Lung (tissue), 12 donors: ENCODE results near the gene NPHP4. TPM values are rescaled to one million over a fixed set of nuclear protein-coding genes. Genes with fewer than 3 reads are reported as not detected.
"Not testable (repeated sequence)": the region's sequence is repeated elsewhere in the genome, so short reads cannot be mapped to it uniquely, and the experiment has no call there.

Experiments used
- ATAC-seq: fragments of 200-7000 bp; cut with Tn5 transposase; one replicate; pipeline ENCODE4 v1.9.1; 2020; ENCODE audit warnings: moderate number of reproducible peaks; ENCODE audit not compliant: insufficient read depth, low FRiP score
- DNase-seq, 3 donors: peaks; one replicate each; pipeline ENCODE4 v3.0.0-alpha.2; 2013 to 2017
- H3K27ac ChIP-seq, 2 donors: one replicate each; pipeline ENCODE4 v1.5.1; 2013; ENCODE audit warnings: mild to moderate bottlenecking in 2 of 2, moderate library complexity in 2 of 2, control low read depth in 1 of 2, inconsistent platforms in 1 of 2, low read depth in 1 of 2, low read length in 1 of 2
- H3K27me3 ChIP-seq, 3 donors: one replicate each; pipeline ENCODE4 v1.5.1; 2013; ENCODE audit warnings: low read length in 2 of 3; ENCODE audit not compliant: control insufficient read depth in 3 of 3, insufficient read depth in 3 of 3
- H3K36me3 ChIP-seq, 4 donors: one replicate each; pipeline ENCODE4 v1.5.1; 2013; ENCODE audit warnings: low read length in 4 of 4, mild to moderate bottlenecking in 1 of 4, moderate library complexity in 1 of 4; ENCODE audit not compliant: control insufficient read depth in 4 of 4, insufficient read depth in 4 of 4
- H3K4me1 ChIP-seq, 5 donors: one replicate each; pipeline ENCODE4 v1.5.1; 2013; ENCODE audit warnings: low read length in 5 of 5, mild to moderate bottlenecking in 2 of 5, moderate library complexity in 1 of 5; ENCODE audit not compliant: control insufficient read depth in 5 of 5, insufficient read depth in 5 of 5
- H3K4me3 ChIP-seq: one replicate; pipeline ENCODE4 v1.5.1; 2013; ENCODE audit warnings: mild to moderate bottlenecking, control low read depth, moderate library complexity
- H3K9ac ChIP-seq, 2 donors: one replicate each; pipeline ENCODE4 v1.5.1; 2013; ENCODE audit warnings: low read length in 2 of 2, control low read depth in 1 of 2; ENCODE audit not compliant: insufficient read depth in 1 of 2
- H3K9me3 ChIP-seq, 4 donors: one replicate each; pipeline ENCODE4 v1.5.1; 2013; ENCODE audit warnings: low read length in 3 of 4, mild to moderate bottlenecking in 1 of 4, moderate library complexity in 1 of 4; ENCODE audit not compliant: control insufficient read depth in 4 of 4, insufficient read depth in 3 of 4
- CTCF ChIP-seq: IDR thresholded peaks from 2 replicates; pipeline ENCODE4 v1.5.1; 2012; ENCODE audit warnings: mild to moderate bottlenecking; ENCODE audit errors: control extremely low read depth, extremely low read depth
- WGBS, 2 donors: extraction: QIAGEN DNeasy Blood & Tissue Kit; methylation state at CpG; one replicate each; pipeline ENCODE4 v1.1.7; 2013; 5-methylcytosine and 5-hydroxymethylcytosine counted together
- polyA plus RNA-seq, 2 donors: library from polyadenylated mRNA; stranded (reverse); fragments of 200-250 nt; gene quantifications; one replicate each; pipeline ENCODE4 v1.2.1, GENCODE V29; 2013
- total RNA-seq, 2 donors: library from RNA; depleted of rRNA in 1 of 2; stranded (reverse); fragments of >200 nt in 1 of 2; gene quantifications; one replicate each; pipeline ENCODE4 v1.2.1, GENCODE V29; 2014 to 2021
- donor health status: control.
- donor health status: control.
- donor health status: Bipolar disorder and iron deficiency.
- donor health status: healthy.
- donor health status: DM: yes; HTN: yes; CAD: no.

Gene NPHP4
- total and polyA plus RNA-seq, 4 donors: 6.0 to 23.3 (median 11.1) TPM

GRCh38 chr1:5895446-5896406 is 96.5 kb downstream of the NPHP4 start:
- H3K9ac ChIP-seq: no peak overlapping the region
- H3K36me3 ChIP-seq: peaks cover 0 to 14% (median 0%) of the 10 kb centered on the region in 4 donors
- ATAC-seq (no peak), DNase-seq (peak in 1 of 3 donors; percentile 15)
- H3K27me3 ChIP-seq: no peaks in the 10 kb centered on the region
- TF ChIP-seq CTCF: no peak
- H3K27ac ChIP-seq: no peak overlapping the region
- WGBS, 2 donors: 95 to 97% methylated on average over 30 of the region's 30 CpGs
- no peaks in the 10 kb centered on the region for H3K4me1 ChIP-seq
- H3K4me3 ChIP-seq: no peak overlapping the region
- H3K9me3 ChIP-seq: no peaks in the 10 kb centered on the region

GRCh38 chr1:5893699-5894278 is 98.4 kb downstream of the NPHP4 start:
- Histone ChIP-seq H3K36me3 (peaks cover 0 to 21% (median 0%) of the 10 kb centered on the region in 4 donors), H3K4me1 (peaks cover 0 to 10% (median 0%) of the 10 kb centered on the region in 5 donors)
- ATAC-seq, H3K27me3 ChIP-seq, H3K9ac ChIP-seq, H3K27ac ChIP-seq, H3K9me3 ChIP-seq, H3K4me3 ChIP-seq, DNase-seq: not testable (repeated sequence)
- 87 to 89% methylated on average over 12 of the region's 12 CpGs for WGBS, 2 donors

DNA sequence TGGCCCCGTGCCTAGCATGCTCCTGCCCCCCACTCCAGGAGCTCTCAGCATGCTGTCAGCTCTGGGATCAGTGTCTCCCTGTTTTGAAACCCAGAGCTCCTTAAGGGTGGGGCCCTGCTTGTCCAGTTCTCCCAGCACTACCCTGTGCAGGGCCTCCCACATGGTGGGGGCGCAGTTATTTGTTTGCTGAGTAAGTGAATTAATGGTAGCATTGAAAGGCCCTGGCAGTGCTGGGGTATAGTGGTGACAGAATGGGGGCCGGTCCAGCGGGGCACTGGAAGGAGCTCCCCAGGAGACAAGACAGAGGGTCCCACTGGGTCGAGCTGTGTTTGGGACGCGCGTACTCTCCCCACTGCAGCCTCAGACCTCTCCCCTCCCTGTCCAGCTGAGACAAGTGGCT is 99.9 kb downstream of the NPHP4 start:
- Histone ChIP-seq H3K36me3 (peaks cover 0 to 18% (median 0%) of the 10 kb centered on the region in 4 donors), H3K9ac (no peak overlapping the region), H3K9me3 (no peaks in the 10 kb centered on the region), H3K27ac (no peak overlapping the region), H3K27me3 (no peaks in the 10 kb centered on the region), H3K4me3 (no peak overlapping the region), H3K4me1 (peaks cover 0 to 10% (median 0%) of the 10 kb centered on the region in 5 donors)
- ATAC-seq: no peak
- WGBS, 2 donors: 97 to 99% methylated on average over 8 of the region's 8 CpGs
- TF ChIP-seq CTCF: no peak
- no peak for DNase-seq

GRCh38 chr1:5891736-5892135 is 100.5 kb downstream of the NPHP4 start:
- H3K9ac ChIP-seq: no peak overlapping the region
- peaks cover 0 to 10% (median 0%) of the 10 kb centered on the region in 5 donors for H3K4me1 ChIP-seq
- H3K4me3 ChIP-seq: no peak overlapping the region
- peaks cover 0 to 21% (median 0%) of the 10 kb centered on the region in 4 donors for H3K36me3 ChIP-seq
- TF ChIP-seq CTCF: no peak
- no peak for ATAC-seq
- WGBS, 2 donors: 87 to 91% methylated on average over 9 of the region's 9 CpGs
- H3K27me3 ChIP-seq: no peaks in the 10 kb centered on the region
- no peaks in the 10 kb centered on the region for H3K9me3 ChIP-seq
- DNase-seq: no peak
- H3K27ac ChIP-seq: no peak overlapping the region
